GM12801 (cell line): ENCODE measurements around the gene KCNH6.

Experiments
- CTCF ChIP-seq: IDR thresholded peaks from one replicate; pipeline ENCODE4 v1.5.1; 2011; ENCODE audit warnings: control low read depth; ENCODE audit not compliant: insufficient read length; ENCODE audit errors: extremely low read depth

KCNH6 gene

DNA sequence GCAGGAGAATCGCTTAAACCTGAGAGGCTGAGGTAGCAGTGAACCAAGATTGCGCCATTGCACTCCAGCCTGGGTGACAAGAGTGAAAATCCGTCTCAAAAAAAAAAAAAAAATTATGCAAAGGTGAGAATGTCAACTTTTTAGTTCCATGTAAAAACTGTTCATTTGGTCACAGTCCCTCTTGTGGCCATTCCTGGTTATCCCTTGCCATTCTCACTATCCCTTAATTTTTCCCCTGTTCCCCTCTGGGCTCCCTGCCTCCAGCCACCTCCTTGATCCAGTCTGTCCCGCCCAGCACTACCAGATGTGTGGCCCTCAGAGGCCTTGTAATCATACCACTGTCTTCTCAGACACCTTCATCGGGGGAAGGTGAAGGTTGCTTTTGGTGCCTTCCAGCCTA, 50.5 kb downstream of the KCNH6 start:
- TF ChIP-seq CTCF, result no peak

DNA sequence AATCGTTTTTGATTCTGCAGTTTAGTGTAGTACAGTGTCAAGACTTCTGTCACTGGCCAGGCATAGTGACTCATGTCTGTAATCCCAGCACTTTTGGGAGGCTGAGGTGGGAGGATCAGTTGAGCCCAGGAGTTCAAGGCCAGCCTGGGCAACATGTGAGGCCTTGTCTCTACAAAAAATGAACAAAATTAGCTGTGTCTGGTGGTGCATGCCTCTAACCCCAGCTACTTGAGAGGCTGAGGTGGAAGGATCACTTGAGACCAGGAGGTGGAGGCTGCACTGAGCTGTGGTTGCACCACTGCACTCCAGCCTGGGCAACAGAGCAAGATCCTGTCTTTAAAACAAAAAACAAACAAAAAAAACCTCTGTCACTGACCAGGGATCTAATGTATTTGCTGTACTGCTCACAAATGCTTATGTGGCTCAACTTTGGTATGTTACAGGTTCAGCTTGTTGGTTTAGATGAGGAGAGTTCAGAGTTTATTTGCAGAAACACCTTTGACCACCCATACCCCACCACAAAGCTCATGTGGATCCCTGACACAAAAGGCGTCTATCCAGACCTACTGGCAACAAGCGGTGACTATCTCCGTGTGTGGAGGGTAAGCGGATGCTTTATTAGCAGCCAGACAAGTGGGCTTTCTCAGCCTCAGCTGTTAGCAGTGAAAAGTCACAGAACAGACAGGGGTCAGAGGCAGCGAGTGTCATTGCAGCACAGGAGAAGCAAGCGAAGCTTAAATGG, 55.0 kb downstream of the KCNH6 start:
- no peak for TF ChIP-seq CTCF

DNA sequence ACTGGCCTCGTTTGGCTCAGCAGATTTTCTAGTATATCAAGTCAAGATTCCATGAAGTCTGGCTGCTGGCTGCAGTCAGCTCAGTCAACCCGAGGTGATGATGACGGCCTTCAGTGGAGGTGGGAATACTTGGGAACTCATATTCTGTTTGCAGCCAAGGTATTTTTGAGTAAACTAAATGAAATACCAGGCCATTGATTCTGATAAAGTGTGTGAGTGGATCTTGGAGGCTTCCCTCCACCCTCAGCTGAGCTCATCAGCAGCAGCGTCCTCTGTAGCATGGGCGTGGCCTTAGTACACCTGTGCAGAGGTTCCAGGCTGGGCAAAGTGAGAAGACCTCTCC, 55.6 kb downstream of the KCNH6 start:
- TF ChIP-seq CTCF, result no peak

GRCh38 chr17:63579633-63580032, 56.5 kb downstream of the KCNH6 start:
- no peak for TF ChIP-seq CTCF

- no peak for TF ChIP-seq CTCF
Measured at GRCh38 chr17:63587770-63588169, 64.6 kb downstream of the KCNH6 start.

GRCh38 chr17:63588797-63589196, 65.6 kb downstream of the KCNH6 start:
- TF ChIP-seq CTCF, result no peak

- no peak for TF ChIP-seq CTCF
Measured at GRCh38 chr17:63589646-63590045, 66.5 kb downstream of the KCNH6 start.
